Measurements from ENCODE around the gene RSPO3.
A peak's percentile ranks its signal among the peaks of the same experiment; 100 is the strongest.
"Not testable (repeated sequence)": the region's sequence is repeated elsewhere in the genome, so short reads cannot be mapped to it uniquely, and the experiment has no call there.

The RSPO3 gene

DNA sequence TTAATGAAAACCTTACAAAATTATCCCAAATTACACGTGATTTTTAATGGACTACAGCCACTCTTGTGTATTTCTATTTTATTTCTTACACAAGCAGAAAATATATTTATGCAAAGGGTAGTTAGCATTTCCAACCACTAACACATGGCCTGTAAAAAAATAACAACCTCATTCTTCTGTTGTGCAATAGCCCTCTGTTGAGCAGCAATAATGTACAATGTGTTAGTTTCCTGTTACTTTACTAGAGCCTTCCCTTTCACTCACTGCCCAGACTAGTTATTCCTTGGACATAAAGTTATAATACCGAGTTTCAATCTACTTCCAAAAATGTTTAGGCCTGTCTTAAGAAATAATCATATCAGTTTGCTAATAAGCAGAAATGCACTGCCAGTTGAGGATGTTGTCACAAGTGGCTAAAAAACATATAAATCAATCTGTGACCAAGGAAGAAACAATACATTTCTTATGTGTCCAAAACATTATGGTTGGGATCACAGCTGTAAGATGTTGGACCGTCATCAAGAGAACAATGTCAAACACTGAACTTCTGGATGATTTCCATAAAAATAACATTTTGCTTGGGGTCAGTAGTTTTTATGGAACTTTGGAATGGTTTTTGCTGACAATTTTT lies 74.6 kb downstream of the RSPO3 start:
- peak; percentile 72 for DNase-seq (ENCODE audit: low read depth)
- no peak overlapping the region for H3K4me3 ChIP-seq (ENCODE audit: low read depth, low read length)

- DNase-seq (ENCODE audit: low read depth), result no peak
- H3K4me3 ChIP-seq (ENCODE audit: low read depth, low read length), result no peak overlapping the region
These were observed 77.4 kb downstream of the RSPO3 start for GRCh38 chr6:127195833-127196232.

DNA sequence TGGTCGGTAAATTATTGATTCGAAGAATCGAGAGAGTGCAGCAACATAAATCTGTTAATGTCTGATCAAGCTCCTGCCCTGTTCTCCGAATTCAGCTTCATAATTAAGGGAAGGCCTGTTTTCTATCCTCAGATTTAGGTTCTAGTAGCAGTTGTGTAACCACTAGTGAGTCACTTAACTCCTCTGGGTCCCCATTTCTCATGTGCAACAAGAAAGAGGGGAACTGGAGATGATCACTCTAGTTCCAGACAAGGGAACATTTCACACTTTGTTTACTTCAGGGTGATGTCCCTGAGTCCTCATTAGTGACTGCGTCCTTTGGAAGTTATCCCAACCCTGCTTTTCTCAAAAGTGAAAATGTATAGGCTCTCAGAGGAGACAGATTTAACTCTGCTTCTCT lies 80.1 kb downstream of the RSPO3 start:
- H3K4me3 ChIP-seq (ENCODE audit: low read depth, low read length), result no peak overlapping the region
- peak; percentile 82 for DNase-seq (ENCODE audit: low read depth)

GRCh38 chr6:127199470-127199869 lies 81.0 kb downstream of the RSPO3 start:
- H3K4me3 ChIP-seq (ENCODE audit: low read depth, low read length), result no peak overlapping the region
- DNase-seq (ENCODE audit: low read depth), result no peak

DNA sequence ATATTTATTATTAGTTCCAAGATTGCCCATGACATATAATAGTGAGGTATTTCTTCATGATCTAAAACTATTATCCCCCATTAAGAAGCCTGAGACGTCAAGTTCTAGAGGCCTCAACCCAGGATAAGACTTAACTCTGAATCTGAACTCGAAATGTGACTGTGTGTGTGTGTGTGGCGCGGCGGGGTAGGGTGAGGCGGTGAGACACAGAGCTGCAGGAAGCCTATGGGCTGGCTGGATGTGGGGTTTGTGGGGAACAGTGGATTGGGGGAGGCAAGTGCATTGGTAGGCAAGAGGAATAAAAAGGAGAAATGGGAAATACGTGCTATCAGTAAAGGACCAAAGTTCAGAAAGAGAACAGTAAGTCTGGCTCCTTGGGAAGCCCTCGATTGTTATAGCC lies 81.6 kb downstream of the RSPO3 start:
- no peak for DNase-seq (ENCODE audit: low read depth)
- H3K4me3 ChIP-seq (ENCODE audit: low read depth, low read length), result no peak overlapping the region

DNA sequence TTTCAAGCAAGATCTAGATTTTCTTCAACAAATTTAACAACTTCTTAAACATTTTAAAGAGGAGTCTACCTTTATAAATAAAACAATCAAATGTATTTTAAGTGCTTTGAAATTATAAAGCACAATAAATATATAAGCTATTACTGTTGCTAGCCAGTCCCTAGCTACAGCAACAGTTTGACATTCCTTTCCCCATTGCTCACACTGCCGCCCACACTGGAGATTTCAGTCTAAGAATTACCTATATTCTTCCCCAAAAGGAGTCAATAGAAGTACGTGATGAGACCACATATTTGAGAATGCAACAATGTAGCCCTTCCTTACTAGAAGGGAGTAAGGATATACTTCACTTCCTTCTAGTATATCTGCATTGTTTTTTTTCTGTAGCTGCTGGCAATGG lies 82.8 kb downstream of the RSPO3 start:
- DNase-seq (ENCODE audit: low read depth), result no peak
- no peak overlapping the region for H3K4me3 ChIP-seq (ENCODE audit: low read depth, low read length)

DNA sequence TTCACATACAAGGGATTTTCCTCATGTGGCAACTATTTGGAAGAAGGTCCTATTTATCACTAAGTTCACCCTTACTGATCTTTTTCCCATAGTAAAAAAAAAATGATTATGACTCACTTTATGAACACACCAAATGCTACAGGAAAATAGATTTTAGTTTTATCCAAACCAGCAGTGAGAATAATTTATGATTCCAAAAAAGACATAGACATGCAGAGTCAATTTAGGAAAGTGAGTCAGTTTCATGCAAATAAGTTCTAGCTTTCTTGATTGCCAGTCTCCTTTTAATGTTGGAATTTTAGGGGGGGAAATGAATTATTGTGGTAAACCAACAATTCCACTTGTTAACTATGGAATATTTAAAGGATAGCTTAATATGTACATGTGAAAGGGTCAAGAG lies 84.2 kb downstream of the RSPO3 start:
- no peak overlapping the region for H3K4me3 ChIP-seq (ENCODE audit: low read depth, low read length)
- no peak for DNase-seq (ENCODE audit: low read depth)

- DNase-seq (ENCODE audit: low read depth), result no peak
- H3K4me3 ChIP-seq (ENCODE audit: low read depth, low read length), result no peak overlapping the region
These were observed 85.8 kb downstream of the RSPO3 start for GRCh38 chr6:127204281-127204680.

- DNase-seq (ENCODE audit: low read depth), result no peak
- H3K4me3 ChIP-seq (ENCODE audit: low read depth, low read length), result no peak overlapping the region
These were observed 86.6 kb downstream of the RSPO3 start for GRCh38 chr6:127205036-127205435.

DNA sequence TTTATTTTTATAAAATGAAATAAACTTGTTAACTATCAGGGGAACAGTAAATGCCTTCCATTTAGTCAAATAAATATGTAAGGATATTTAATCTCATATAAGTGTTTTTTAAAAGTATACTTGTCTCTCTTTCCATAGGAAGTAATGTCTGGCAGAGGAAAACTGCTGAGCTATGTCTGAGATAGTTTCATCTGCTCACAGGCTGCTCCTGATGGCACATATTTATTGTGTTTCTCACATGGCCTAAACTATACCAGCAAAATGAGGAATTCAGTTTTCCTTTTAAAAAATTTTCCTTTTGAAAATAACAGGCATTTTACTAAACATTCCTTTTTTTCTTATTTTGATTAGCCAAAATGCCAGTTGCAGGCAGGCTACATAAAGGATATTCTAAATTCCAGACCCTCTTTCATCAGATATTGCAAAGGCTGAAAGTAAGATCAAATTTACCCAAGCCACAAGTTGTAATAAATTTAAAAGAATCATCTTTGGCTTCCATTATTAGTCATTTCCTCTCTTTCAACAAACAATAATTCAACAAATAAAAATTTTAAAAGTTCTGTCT lies 88.1 kb downstream of the RSPO3 start:
- DNase-seq (ENCODE audit: low read depth), result no peak
- H3K4me3 ChIP-seq (ENCODE audit: low read depth, low read length), result no peak overlapping the region

- H3K4me3 ChIP-seq (ENCODE audit: low read depth, low read length), result no peak overlapping the region
- DNase-seq (ENCODE audit: low read depth), result peak; percentile 72
These were observed 89.2 kb downstream of the RSPO3 start for GRCh38 chr6:127207591-127208120.

- no peak for DNase-seq (ENCODE audit: low read depth)
- H3K4me3 ChIP-seq (ENCODE audit: low read depth, low read length), result no peak overlapping the region
These were observed 92.3 kb downstream of the RSPO3 start for GRCh38 chr6:127210725-127211124.

DNA sequence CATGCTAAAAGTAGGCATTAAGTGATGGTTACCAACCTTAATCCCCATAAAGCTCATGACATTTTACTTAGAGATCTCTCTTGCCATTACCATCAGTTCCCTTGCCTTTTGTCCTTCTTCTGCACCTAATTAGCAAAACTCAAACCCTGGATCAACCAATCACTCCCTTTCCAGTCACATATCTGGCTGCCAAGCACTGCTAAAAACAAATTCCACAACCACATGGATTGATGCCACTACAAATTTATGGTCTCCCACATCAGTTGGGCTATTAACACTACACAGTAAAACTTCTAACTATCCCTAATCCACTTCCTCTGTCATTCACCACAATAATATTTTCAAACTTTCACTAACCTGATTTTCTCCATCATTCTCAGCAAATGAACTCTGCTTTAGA lies 93.9 kb downstream of the RSPO3 start:
- no peak for DNase-seq (ENCODE audit: low read depth)
- H3K4me3 ChIP-seq (ENCODE audit: low read depth, low read length), result no peak overlapping the region

DNA sequence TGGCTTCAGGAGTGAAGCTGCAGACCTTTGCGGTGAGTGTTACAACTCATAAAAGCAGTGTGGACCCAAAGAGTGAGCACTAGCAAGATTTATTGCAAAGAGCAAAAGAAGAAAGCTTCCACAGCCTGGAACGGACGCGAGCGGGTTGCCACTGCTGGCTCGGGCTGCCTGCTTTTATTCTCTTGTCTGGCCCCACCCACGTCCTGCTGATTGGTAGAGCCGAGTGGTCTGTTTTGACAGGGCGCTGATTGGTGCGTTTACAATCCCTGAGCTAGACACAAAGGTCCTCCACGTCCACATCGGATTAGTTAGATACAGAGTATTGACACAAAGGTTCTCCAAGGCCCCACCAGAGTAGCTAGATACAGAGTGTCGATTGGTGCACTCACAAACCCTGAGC lies 95.6 kb downstream of the RSPO3 start:
- not testable (repeated sequence) for DNase-seq (ENCODE audit: low read depth); H3K4me3 ChIP-seq (ENCODE audit: low read depth, low read length)

- DNase-seq (ENCODE audit: low read depth); H3K4me3 ChIP-seq (ENCODE audit: low read depth, low read length): not testable (repeated sequence)
These were observed 96.1 kb downstream of the RSPO3 start for GRCh38 chr6:127214531-127214930.

DNA sequence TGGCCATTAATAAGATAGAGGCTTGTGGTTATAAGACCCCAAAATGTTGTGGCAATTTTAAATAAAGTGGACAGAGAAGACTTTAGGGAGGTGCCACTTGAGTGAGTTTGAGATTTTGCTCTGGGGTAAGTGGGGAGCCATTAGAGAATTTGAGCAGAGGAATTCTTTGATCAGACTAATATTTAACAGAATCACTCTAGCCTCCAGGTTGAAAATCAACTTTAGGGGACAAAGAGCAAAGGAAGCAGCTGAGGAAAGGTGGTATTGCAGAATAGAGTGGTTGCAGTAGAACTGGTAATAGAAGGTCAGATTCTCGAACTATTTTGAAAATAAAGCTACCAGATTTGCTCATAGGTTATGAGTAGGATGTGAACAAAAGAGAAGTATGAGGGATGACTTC lies 97.5 kb downstream of the RSPO3 start:
- DNase-seq (ENCODE audit: low read depth), result no peak
- no peak overlapping the region for H3K4me3 ChIP-seq (ENCODE audit: low read depth, low read length)

DNA sequence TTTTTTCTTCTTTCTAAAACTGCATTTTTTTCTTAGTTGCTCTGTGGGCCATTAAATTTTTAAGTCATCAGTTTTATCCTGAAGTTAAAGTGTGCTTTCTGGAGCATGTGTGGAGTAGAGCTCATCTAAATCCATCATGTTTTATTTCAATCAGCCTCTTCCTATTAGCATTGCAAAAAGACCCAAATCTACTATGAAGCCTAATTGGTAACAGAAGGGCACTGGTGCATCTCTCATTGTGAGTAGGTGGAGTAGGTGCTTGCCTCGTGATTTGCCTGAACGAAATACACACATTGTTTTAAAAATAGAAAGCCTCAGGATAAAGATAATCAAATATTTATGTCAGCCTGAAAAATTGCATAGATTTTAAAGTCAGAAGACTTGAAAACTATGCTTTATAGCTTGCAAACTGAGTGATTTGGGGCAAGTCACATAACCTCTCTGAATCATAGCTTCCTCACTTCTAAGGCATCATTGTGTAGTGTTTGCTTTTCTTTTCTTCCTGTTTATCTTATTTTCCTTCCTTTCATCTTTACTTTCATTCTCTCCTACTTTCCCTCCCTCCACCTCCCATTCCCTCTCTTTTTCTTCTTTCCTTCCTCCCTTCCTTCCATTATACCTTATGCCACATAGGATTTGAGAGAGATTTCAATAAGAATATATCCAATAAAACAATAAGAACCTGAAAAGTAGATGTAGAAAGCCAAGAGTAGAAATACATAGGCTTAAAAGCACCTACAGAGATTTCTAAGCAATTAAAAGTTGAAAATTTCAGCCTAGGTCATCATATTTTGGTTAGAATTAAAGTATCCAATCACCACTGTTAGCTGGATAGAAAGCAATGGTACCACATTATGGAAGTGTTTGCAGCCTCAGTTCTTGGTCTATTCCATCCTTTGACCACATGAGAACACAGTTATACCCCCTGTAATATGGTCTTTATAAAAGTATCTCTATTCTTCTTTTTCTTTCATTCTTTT lies 98.6 kb downstream of the RSPO3 start:
- no peak for DNase-seq (ENCODE audit: low read depth)
- H3K4me3 ChIP-seq (ENCODE audit: low read depth, low read length), result no peak overlapping the region

DNA sequence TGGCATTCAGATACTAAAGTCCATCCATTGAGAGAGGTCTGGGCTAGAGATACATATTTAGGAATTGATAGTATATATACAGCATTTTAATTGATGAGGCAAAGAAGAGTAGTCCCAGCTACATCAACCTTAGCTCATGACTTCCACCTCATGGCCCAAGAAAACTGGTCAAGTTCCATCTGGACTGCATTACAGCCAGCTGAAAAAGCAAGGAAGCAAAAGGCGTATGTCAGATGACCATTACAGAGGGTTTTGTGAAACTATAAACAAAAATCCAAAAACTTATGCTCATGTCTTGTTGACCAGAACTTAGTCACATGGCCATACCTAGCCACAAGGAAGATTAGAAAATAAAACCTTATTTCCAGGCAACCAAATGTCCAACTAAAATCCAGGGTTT lies 101.4 kb downstream of the RSPO3 start:
- H3K4me3 ChIP-seq (ENCODE audit: low read depth, low read length), result no peak overlapping the region
- no peak for DNase-seq (ENCODE audit: low read depth)

DNA sequence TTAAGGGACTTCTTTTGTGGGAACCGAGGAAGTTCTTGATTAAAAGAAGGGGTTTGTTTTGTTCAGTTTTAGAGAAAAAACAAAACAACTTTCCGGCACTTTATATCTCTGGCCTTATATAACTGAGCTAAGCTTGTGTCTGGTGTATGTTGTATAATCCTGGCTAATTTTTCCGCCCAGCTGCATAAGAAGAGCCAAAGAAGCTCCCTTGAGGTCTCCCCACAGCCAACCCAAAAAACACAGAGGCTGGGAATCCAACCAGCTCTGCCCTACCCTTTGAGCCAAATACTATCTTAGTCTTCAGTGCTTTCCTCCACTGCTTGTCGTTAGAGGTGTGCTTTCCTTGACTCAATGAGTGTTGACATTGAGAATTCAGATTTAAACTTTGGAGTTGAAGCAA lies 102.7 kb downstream of the RSPO3 start:
- no peak for DNase-seq (ENCODE audit: low read depth)
- no peak overlapping the region for H3K4me3 ChIP-seq (ENCODE audit: low read depth, low read length)

DNA sequence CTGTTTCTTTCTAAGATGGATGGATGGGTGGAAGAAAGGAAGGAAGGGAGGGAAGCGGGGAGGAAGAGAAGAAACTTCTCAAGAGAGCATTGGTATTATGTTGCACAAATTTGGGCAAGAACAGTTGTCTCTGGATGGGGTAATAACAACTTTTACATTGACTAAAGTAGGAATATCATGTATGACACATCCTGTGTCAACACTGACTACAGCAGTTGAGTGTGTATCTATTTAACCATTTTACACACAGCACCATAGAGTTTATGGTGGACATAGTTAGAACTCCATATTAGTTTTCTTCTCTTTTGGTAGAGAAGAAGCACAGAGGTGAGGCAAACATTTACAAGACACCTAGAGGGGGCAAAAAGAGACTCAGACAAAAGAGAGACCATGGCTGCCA lies 103.9 kb downstream of the RSPO3 start:
- no peak overlapping the region for H3K4me3 ChIP-seq (ENCODE audit: low read depth, low read length)
- DNase-seq (ENCODE audit: low read depth), result no peak
